ENCODE measurements around the gene GTPBP1. TPM values are rescaled to one million over a fixed set of nuclear protein-coding genes. Genes with fewer than 3 reads are reported as not detected.

GTPBP1 gene
- total and polyA plus RNA-seq, 2 of the 13 experiments (the other 11 are each of a cell fraction or from before 2014, with no cell fraction given), result 22.3 to 27.0 TPM

DNA sequence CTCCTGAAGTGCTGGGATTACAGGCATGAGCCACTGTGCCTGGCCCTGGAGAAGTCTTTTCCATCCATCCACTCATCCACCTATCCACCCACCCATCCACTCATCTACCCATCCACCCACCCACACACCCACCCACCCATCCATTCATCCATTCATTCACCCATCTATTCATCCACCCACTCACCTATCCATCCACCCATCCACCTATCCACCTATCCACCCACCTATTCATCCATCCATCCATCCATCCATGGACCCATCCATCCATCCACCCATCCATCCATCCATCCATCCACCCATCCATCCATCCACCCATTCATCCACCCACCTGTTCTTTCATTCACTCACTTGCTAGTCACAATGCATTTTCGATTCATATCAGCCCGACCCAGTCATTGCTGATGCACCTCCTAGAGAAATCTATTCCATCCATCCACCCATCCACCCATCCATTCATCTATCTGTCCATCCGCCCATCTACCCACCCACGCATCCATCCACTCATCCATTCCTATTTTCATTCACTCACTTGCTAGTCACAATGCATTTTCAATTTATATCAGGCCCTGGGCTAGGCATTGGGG is 67.7 kb downstream of the GTPBP1 start:
- Histone ChIP-seq H3K4me1 (ENCODE audit: insufficient read depth, low read length) (peaks cover 17% of the 10 kb centered on the region; the same call in 1 of the 2 replicates), H3K4me2 (ENCODE audit: low read depth, low read length) (no peak overlapping the region), H3K27ac (ENCODE audit: extremely low read length, insufficient read depth, low read length) (no peak overlapping the region), H3K4me3 (replicated peaks in 1 of 3; ENCODE audit: insufficient read depth in 1 of 3, low read depth in 2 of 3, low read length in 3 of 3) (no peak overlapping the region), H3K36me3 (replicated peaks in 1 of 2; ENCODE audit: control insufficient read depth in 1 of 2, insufficient read depth in 2 of 2, low read length in 2 of 2) (no peaks in the 10 kb centered on the region), H3K9ac (ENCODE audit: insufficient read depth, low read depth, low read length) (no peak overlapping the region), H2AFZ (ENCODE audit: low read length) (no peak overlapping the region), H3K79me2 (ENCODE audit: insufficient read depth, low read length) (no peaks in the 10 kb centered on the region), H3K27me3 (ENCODE audit: control insufficient read depth in 1 of 2, insufficient read depth in 2 of 2, low read length in 2 of 2) (peaks cover 1 to 12% of the 10 kb centered on the region in 2 experiments; a peak in 1 of 5 replicates), H4K20me1 (ENCODE audit: insufficient read depth, low read length) (no peaks in the 10 kb centered on the region), H3K9me3 (ENCODE audit: low read length) (no peaks in the 10 kb centered on the region)
- ChIA-PET CTCF (ENCODE audit: low intra/inter-chr PET ratio, low total read pairs) (no interaction called here), POLR2A (no interaction called here)
- TF ChIP-seq FIP1L1 (IDR thresholded peaks at IDR 0.05; ENCODE audit: borderline replicate concordance, insufficient read depth, low read depth, low read length) (no peak), TGIF2 (CRISPR knock-in tag; IDR thresholded peaks at IDR 0.05) (no peak), MAZ (IDR thresholded peaks at IDR 0.05; ENCODE audit: borderline replicate concordance, low read depth, low read length) (no peak), MAZ (CRISPR knock-in tag; IDR thresholded peaks at IDR 0.05; ENCODE audit: low read depth) (no peak), ZNF34 (CRISPR knock-in tag; IDR thresholded peaks at IDR 0.05; ENCODE audit: borderline replicate concordance) (no peak), HOXD1 (CRISPR knock-in tag; IDR thresholded peaks at IDR 0.05) (no peak)
- TF ChIP-seq, protein P1, sequence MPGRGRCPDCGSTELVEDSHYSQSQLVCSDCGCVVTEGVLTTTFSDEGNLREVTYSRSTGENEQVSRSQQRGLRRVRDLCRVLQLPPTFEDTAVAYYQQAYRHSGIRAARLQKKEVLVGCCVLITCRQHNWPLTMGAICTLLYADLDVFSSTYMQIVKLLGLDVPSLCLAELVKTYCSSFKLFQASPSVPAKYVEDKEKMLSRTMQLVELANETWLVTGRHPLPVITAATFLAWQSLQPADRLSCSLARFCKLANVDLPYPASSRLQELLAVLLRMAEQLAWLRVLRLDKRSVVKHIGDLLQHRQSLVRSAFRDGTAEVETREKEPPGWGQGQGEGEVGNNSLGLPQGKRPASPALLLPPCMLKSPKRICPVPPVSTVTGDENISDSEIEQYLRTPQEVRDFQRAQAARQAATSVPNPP (CRISPR knock-in tag; IDR thresholded peaks at IDR 0.05), result no peak
- TF ChIP-seq, protein P2, sequence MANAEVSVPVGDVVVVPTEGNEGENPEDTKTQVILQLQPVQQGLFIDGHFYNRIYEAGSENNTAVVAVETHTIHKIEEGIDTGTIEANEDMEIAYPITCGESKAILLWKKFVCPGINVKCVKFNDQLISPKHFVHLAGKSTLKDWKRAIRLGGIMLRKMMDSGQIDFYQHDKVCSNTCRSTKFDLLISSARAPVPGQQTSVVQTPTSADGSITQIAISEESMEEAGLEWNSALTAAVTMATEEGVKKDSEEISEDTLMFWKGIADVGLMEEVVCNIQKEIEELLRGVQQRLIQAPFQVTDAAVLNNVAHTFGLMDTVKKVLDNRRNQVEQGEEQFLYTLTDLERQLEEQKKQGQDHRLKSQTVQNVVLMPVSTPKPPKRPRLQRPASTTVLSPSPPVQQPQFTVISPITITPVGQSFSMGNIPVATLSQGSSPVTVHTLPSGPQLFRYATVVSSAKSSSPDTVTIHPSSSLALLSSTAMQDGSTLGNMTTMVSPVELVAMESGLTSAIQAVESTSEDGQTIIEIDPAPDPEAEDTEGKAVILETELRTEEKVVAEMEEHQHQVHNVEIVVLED (CRISPR knock-in tag; IDR thresholded peaks at IDR 0.05; ENCODE audit: borderline replicate concordance), result no peak
- TF ChIP-seq, protein P3, sequence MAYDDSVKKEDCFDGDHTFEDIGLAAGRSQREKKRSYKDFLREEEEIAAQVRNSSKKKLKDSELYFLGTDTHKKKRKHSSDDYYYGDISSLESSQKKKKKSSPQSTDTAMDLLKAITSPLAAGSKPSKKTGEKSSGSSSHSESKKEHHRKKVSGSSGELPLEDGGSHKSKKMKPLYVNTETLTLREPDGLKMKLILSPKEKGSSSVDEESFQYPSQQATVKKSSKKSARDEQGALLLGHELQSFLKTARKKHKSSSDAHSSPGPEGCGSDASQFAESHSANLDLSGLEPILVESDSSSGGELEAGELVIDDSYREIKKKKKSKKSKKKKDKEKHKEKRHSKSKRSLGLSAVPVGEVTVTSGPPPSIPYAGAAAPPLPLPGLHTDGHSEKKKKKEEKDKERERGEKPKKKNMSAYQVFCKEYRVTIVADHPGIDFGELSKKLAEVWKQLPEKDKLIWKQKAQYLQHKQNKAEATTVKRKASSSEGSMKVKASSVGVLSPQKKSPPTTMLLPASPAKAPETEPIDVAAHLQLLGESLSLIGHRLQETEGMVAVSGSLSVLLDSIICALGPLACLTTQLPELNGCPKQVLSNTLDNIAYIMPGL (CRISPR knock-in tag; IDR thresholded peaks at IDR 0.05; ENCODE audit: borderline replicate concordance in 1 of 2, low read depth in 1 of 2), result no peak
- in situ Hi-C loops (cut with HindIII; ENCODE audit: extremely low pct_ligation_motif_present, low pct_unique_long_range_greater_than_20kb) (no loop called here), intact Hi-C loops (cut with micrococcal nuclease; ENCODE audit: unreplicated experiment) (no loop called here)
- ATAC-seq (no peak), FAIRE-seq (no peak), DNase-seq (ENCODE audit: low spot score) (no peak)
- BruUV-seq (replicated peaks), result no TSS peak
- 46% methylated on average over 4 of the region's 4 CpGs for WGBS (ENCODE audit: low lambda C conversion rate)
